HEK293T (cell line): ENCODE data around the gene SGCA.

Experiments
- CTBP1 ChIP-seq: fragments of 450-650 bp; IDR thresholded peaks from 2 replicates; pipeline ENCODE4 v1.6.1; 2016; ENCODE audit warnings: borderline replicate concordance
- FOXM1 ChIP-seq: fragments of 450-650 bp; IDR thresholded peaks from 2 replicates; pipeline ENCODE4 v1.6.1; 2017; ENCODE audit warnings: mild to moderate bottlenecking, borderline replicate concordance
- TARDBP ChIP-seq: fragments of 450-650 bp; IDR thresholded peaks from 2 replicates; pipeline ENCODE4 v1.6.1; 2016

DNA sequence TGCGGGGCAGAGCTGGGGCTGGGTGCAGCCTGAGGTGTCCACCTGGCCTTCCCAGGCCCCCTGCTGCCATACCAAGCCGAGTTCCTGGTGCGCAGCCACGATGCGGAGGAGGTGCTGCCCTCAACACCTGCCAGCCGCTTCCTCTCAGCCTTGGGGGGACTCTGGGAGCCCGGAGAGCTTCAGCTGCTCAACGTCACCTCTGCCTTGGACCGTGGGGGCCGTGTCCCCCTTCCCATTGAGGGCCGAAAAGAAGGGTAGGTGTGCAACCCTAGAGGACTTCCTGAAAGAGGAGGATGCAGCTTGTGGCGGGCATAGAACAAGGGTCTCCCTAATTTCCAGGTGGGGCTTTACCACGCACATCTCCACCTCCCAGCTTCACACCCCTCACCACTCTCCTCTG lies 2.5 kb downstream of the SGCA start:
- TF ChIP-seq FOXM1: no peak
- no peak for TF ChIP-seq CTBP1
- TF ChIP-seq TARDBP: no peak
